MCF 10A (cell line): Measurements from ENCODE around the gene ADGRD1. TPM values are rescaled to one million over a fixed set of nuclear protein-coding genes. Genes with fewer than 3 reads are reported as not detected.

Experiments
- BruUV-seq: library from RNA; stranded (reverse); fragments of 400-500 nt; replicated peaks from 2 replicates; lab custom pipeline; 2021; lab: Mats Ljungman, UMichigan
- CTCF ChIA-PET: fragments of 300-600 bp; sonication (Branson Sonifier 250); formaldehyde crosslinking; extraction: SDS; loops from one replicate; lab custom pipeline; 2021; ENCODE audit warnings: antibody characterized with exemption, inconsistent platforms; lab: Yijun Ruan, JAX
- POLR2A ChIA-PET: fragments of 300-600, 350-650 bp; sonication (Branson Sonifier 250); formaldehyde crosslinking; extraction: SDS; loops from one replicate; lab custom pipeline; 2020; ENCODE audit warnings: antibody characterized with exemption, inconsistent platforms; lab: Yijun Ruan, JAX
- DNase-seq: peaks from one replicate; pipeline ENCODE4 v3.0.0-alpha.2; 2018; ENCODE audit not compliant: unreplicated experiment
- H3K27ac Mint-ChIP-seq: one replicate; pipeline ENCODE4 v1.8.0; 2022; ENCODE audit warnings: mild to moderate bottlenecking, low read depth, mixed read lengths; ENCODE audit not compliant: unreplicated experiment
- H3K27me3 Mint-ChIP-seq: one replicate; pipeline ENCODE4 v1.8.0; 2022; ENCODE audit warnings: mixed read lengths; ENCODE audit not compliant: insufficient read depth, unreplicated experiment
- H3K36me3 Mint-ChIP-seq: one replicate; pipeline ENCODE4 v1.8.0; 2022; ENCODE audit warnings: mild to moderate bottlenecking, moderate library complexity, mixed read lengths; ENCODE audit not compliant: insufficient read depth, unreplicated experiment
- H3K4me1 Mint-ChIP-seq: one replicate; pipeline ENCODE4 v1.8.0; 2022; ENCODE audit warnings: mixed read lengths; ENCODE audit not compliant: insufficient read depth, unreplicated experiment
- H3K4me3 Mint-ChIP-seq: one replicate; pipeline ENCODE4 v1.8.0; 2022; ENCODE audit warnings: mild to moderate bottlenecking, moderate library complexity, mixed read lengths; ENCODE audit not compliant: unreplicated experiment
- H3K9me3 Mint-ChIP-seq: one replicate; pipeline ENCODE4 v1.8.0; 2022; ENCODE audit warnings: mixed read lengths; ENCODE audit not compliant: unreplicated experiment
- CTCF ChIP-seq: fragments of 200-600 bp; IDR thresholded peaks from one replicate; pipeline ENCODE4 v1.8.0; 2022; ENCODE audit warnings: antibody characterized with exemption, mild to moderate bottlenecking; ENCODE audit not compliant: unreplicated experiment
- intact Hi-C: fragments of 100-400 bp; cut with micrococcal nuclease; formaldehyde crosslinking; loops from 2 replicates; pipeline ENCODE4 v1.14.1; 2022
- total RNA-seq: library from RNA; stranded (reverse); gene quantifications from 2 replicates; pipeline ENCODE4 v1.2.3, GENCODE V29; 2022

ADGRD1 gene
- total RNA-seq, 1 experiment from 2014 or later, result 0.68 TPM

GRCh38 chr12:130965668-130966067 is 12.0 kb downstream of the ADGRD1 start:
- peaks cover 21% of the 10 kb centered on the region for H3K27me3 Mint-ChIP-seq
- no peaks in the 10 kb centered on the region for H3K9me3 Mint-ChIP-seq
- no peak for TF ChIP-seq CTCF
- CTCF ChIA-PET, result no interaction called here
- BruUV-seq, result no TSS peak
- H3K27ac Mint-ChIP-seq, result peak overlapping the region; percentile 5
- H3K36me3 Mint-ChIP-seq, result peaks cover 6% of the 10 kb centered on the region
- peak; percentile 20 for DNase-seq
- no peak overlapping the region for H3K4me3 Mint-ChIP-seq
- H3K4me1 Mint-ChIP-seq, result peaks cover 25% of the 10 kb centered on the region
- POLR2A ChIA-PET, result interaction anchor here (0.7 to 1.3 kb wide), 3 partner anchors 18 to 45 kb away, joined by 3 to 4 read pairs (median 3); no protein-coding TSS in a partner anchor
- intact Hi-C loops, result no loop called here

GRCh38 chr12:130966443-130967030 is 12.8 kb downstream of the ADGRD1 start:
- no peak for DNase-seq
- POLR2A ChIA-PET, result no interaction called here
- Mint-ChIP-seq H3K4me1 (peaks cover 26% of the 10 kb centered on the region), H3K27ac (peak overlapping the region; percentile 5), H3K4me3 (no peak overlapping the region), H3K27me3 (peaks cover 21% of the 10 kb centered on the region), H3K9me3 (no peaks in the 10 kb centered on the region), H3K36me3 (peaks cover 6% of the 10 kb centered on the region)
- intact Hi-C loops, result no loop called here
- no TSS peak for BruUV-seq
- no peak for TF ChIP-seq CTCF
- CTCF ChIA-PET, result interaction anchor here (0.6 kb wide), 1 partner anchor 1079 kb away, joined by 3 read pairs; no protein-coding TSS in a partner anchor

- H3K4me1 Mint-ChIP-seq, result peaks cover 31% of the 10 kb centered on the region
- H3K9me3 Mint-ChIP-seq, result no peaks in the 10 kb centered on the region
- ChIA-PET CTCF (no interaction called here), POLR2A (no interaction called here)
- no peak overlapping the region for H3K27ac Mint-ChIP-seq
- no peak overlapping the region for H3K4me3 Mint-ChIP-seq
- intact Hi-C loops, result no loop called here
- DNase-seq, result no peak
- H3K27me3 Mint-ChIP-seq, result peaks cover 21% of the 10 kb centered on the region
- peaks cover 6% of the 10 kb centered on the region for H3K36me3 Mint-ChIP-seq
- BruUV-seq, result no TSS peak
- TF ChIP-seq CTCF, result no peak
Observed at GRCh38 chr12:130967636-130968035, 13.9 kb downstream of the ADGRD1 start.

- Mint-ChIP-seq H3K9me3 (no peaks in the 10 kb centered on the region), H3K4me3 (no peak overlapping the region), H3K36me3 (peaks cover 6% of the 10 kb centered on the region), H3K27me3 (peaks cover 13% of the 10 kb centered on the region), H3K27ac (no peak overlapping the region), H3K4me1 (peaks cover 31% of the 10 kb centered on the region)
- ChIA-PET CTCF (interaction anchor here (0.5 kb wide), 1 partner anchor 21 kb away, joined by 4 read pairs; no protein-coding TSS in a partner anchor), POLR2A (no interaction called here)
- no peak for TF ChIP-seq CTCF
- intact Hi-C loops, result no loop called here
- no peak for DNase-seq
- BruUV-seq, result no TSS peak
Observed at GRCh38 chr12:130968611-130969010, 14.9 kb downstream of the ADGRD1 start.
